Measurements from ENCODE around the gene AADAC. TPM values are rescaled to one million over a fixed set of nuclear protein-coding genes. Genes with fewer than 3 reads are reported as not detected.
"Not testable (repeated sequence)": the region's sequence is repeated elsewhere in the genome, so short reads cannot be mapped to it uniquely, and the experiment has no call there.

The AADAC gene
- total and polyA plus RNA-seq, 7 donors: not detected

- intact Hi-C loops (cut with DNase I): no loop called here
- Histone ChIP-seq H3K4me3 (no peak overlapping the region), H3K27me3 (no peaks in the 10 kb centered on the region), H3K27ac (no peak overlapping the region), H3K9me3 (no peaks in the 10 kb centered on the region), H3K36me3 (no peaks in the 10 kb centered on the region), H3K4me1 (no peaks in the 10 kb centered on the region)
- TF ChIP-seq EP300 (IDR thresholded peaks at IDR 0.05): no peak
- no peak for TF ChIP-seq CTCF (IDR thresholded peaks at IDR 0.05)
- no peak for TF ChIP-seq POLR2A (IDR thresholded peaks at IDR 0.05)
- no peak for TF ChIP-seq POLR2AphosphoS5 (IDR thresholded peaks at IDR 0.05)
- WGBS, 2 donors: 50 to 69% methylated on average over 2 of the region's 2 CpGs
- DNase-seq: no peak
These were observed 25.5 kb upstream of the AADAC start for GRCh38 chr3:151788401-151788800.

- H3K4me1 ChIP-seq: no peaks in the 10 kb centered on the region
- no peak overlapping the region for H3K4me3 ChIP-seq
- DNase-seq: no peak
- TF ChIP-seq CTCF (IDR thresholded peaks at IDR 0.05) (no peak), EP300 (IDR thresholded peaks at IDR 0.05) (no peak), POLR2AphosphoS5 (IDR thresholded peaks at IDR 0.05) (no peak), POLR2A (IDR thresholded peaks at IDR 0.05) (no peak)
- intact Hi-C loops (cut with DNase I): no loop called here
- no peak overlapping the region for H3K27ac ChIP-seq
- no peaks in the 10 kb centered on the region for H3K9me3 ChIP-seq
- no peaks in the 10 kb centered on the region for H3K27me3 ChIP-seq
- no peaks in the 10 kb centered on the region for H3K36me3 ChIP-seq
- WGBS, 2 donors: 21 to 63% methylated on average over 1 of the region's 1 CpG
These were observed 24.0 kb upstream of the AADAC start for GRCh38 chr3:151789853-151790463.

GRCh38 chr3:151790763-151791162, 23.2 kb upstream of the AADAC start:
- DNase-seq; H3K4me1 ChIP-seq; H3K27me3 ChIP-seq; H3K27ac ChIP-seq; H3K9me3 ChIP-seq; H3K4me3 ChIP-seq; H3K36me3 ChIP-seq; intact Hi-C loops (cut with DNase I): not testable (repeated sequence)
- WGBS, 2 donors: 96 to 98% methylated on average over 2 of the region's 2 CpGs

DNA sequence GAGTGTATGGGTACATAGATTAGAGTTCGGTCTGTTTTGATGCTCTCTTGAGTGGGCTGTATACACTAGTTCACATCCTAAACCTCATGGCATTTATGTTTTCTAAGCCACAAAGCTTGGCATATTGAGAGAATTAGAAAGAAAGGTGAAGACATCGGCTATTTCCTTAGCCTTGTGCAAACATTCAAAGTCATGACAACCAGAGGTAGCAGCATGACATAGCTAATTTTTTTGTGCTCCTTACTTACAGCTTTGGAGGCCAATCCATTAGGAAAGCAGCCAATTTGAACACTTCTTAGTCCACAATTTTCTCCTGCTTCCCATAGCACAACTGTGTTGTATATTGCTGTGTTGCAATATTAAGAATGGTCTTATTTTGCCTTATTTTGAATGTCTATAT, 21.5 kb upstream of the AADAC start:
- no peak overlapping the region for H3K4me3 ChIP-seq
- no peaks in the 10 kb centered on the region for H3K36me3 ChIP-seq
- H3K27me3 ChIP-seq: no peaks in the 10 kb centered on the region
- TF ChIP-seq CTCF (IDR thresholded peaks at IDR 0.05) (no peak), POLR2AphosphoS5 (IDR thresholded peaks at IDR 0.05) (no peak), EP300 (IDR thresholded peaks at IDR 0.05) (no peak), POLR2A (IDR thresholded peaks at IDR 0.05) (no peak)
- 87 to 92% methylated on average over 2 of the region's 2 CpGs for WGBS, 2 donors
- no peak for DNase-seq
- H3K9me3 ChIP-seq: no peaks in the 10 kb centered on the region
- no peaks in the 10 kb centered on the region for H3K4me1 ChIP-seq
- H3K27ac ChIP-seq: no peak overlapping the region
- intact Hi-C loops (cut with DNase I): no loop called here

GRCh38 chr3:151793636-151794035, 20.3 kb upstream of the AADAC start:
- H3K27me3 ChIP-seq: no peaks in the 10 kb centered on the region
- H3K36me3 ChIP-seq: no peaks in the 10 kb centered on the region
- H3K27ac ChIP-seq: no peak overlapping the region
- WGBS, 2 donors: 64 to 70% methylated on average over 2 of the region's 2 CpGs
- TF ChIP-seq CTCF (IDR thresholded peaks at IDR 0.05) (no peak), POLR2AphosphoS5 (IDR thresholded peaks at IDR 0.05) (no peak), POLR2A (IDR thresholded peaks at IDR 0.05) (no peak), EP300 (IDR thresholded peaks at IDR 0.05) (no peak)
- H3K9me3 ChIP-seq: no peaks in the 10 kb centered on the region
- DNase-seq: no peak
- H3K4me1 ChIP-seq: no peaks in the 10 kb centered on the region
- H3K4me3 ChIP-seq: no peak overlapping the region
- intact Hi-C loops (cut with DNase I): no loop called here
